ENCODE results near the gene CELF1. TPM values are rescaled to one million over a fixed set of nuclear protein-coding genes. Genes with fewer than 3 reads are reported as not detected.
"Not testable (repeated sequence)": the region's sequence is repeated elsewhere in the genome, so short reads cannot be mapped to it uniquely, and the experiment has no call there.

The CELF1 gene
- total RNA-seq, 1 donor from 2014 or later, result 113 TPM

DNA sequence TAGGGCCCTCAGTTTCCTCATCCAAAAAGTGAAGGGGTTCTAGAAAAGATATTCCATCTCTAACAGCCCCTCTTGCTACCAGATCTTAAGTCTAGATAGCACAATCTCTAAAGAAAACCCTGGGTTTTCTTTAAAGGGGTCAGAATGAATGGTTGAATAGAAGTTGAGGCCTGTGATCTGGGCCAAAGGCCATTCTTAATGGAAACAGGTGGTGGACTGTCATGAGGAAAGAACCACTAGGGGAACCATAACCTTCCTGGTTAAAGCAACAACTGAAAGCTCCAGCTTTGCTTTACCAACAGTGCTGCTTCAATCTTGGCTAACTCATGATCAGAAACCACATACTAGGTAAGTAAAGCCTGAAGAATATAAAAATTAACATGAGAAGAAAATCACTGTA lies 1.8 kb downstream of the CELF1 start:
- intact Hi-C loops (cut with DNase I), result no loop called here
- DNase-seq (ENCODE audit: low spot score) (no peak), ATAC-seq (no peak)

DNA sequence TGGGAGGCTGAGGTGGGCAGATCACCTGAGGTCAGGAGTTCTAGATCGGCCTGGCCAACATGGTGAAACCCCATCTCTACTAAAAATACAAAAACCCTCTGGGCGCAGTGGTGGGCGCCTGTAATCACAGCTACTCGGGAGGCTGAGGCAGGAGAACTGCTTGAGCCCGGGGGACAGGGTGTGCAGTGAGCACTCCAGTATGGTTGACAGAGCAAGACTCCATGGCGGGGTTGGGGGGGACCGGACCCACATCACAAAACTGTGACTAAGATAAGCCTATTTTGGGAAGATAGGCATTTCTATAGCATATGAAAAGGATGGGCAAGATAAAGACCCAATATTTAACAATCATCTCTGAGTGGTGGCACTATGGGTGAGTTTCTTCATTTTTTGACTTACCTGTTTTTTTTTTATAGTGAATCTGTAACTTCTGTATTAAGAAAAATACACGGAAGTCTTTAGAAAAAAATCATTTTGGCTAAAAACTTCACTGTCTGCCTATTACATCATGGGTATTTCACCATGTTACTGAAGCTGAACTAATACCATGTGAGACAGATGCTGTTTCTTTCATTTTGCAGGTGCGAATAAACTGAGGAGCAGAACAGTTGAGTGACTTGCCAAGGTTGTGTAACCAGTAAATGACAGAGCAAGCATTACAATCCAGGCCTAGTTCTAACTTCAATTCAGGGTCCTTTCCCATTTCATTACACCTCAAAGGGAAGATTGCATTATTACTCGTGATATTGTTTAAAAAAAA lies 2.5 kb downstream of the CELF1 start:
- DNase-seq (ENCODE audit: low spot score) (no peak), ATAC-seq (no peak)
- intact Hi-C loops (cut with DNase I), result no loop called here

- ATAC-seq; DNase-seq (ENCODE audit: low spot score); intact Hi-C loops (cut with DNase I): not testable (repeated sequence)
Observed at GRCh38 chr11:47546274-47546673, 6.7 kb downstream of the CELF1 start.

DNA sequence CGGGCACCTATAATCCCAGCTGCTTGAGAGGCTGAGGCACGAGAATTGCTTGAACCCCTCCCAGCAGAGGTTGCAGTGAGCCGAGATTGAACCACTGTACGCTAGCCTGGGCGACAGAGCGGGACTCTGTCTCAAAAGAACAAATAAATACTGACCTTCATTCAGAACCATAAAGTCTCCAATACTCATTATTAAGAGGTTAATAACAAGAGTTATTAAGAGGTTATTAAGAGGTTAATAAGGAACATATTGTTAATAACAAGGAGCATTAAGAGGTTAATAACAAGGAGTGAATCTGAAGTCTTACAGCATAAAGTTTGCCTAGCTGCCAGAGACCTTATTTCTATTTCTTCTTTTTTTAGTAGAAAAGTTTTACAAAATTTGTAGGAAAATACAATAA lies 7.6 kb downstream of the CELF1 start:
- no peak for ATAC-seq

DNA sequence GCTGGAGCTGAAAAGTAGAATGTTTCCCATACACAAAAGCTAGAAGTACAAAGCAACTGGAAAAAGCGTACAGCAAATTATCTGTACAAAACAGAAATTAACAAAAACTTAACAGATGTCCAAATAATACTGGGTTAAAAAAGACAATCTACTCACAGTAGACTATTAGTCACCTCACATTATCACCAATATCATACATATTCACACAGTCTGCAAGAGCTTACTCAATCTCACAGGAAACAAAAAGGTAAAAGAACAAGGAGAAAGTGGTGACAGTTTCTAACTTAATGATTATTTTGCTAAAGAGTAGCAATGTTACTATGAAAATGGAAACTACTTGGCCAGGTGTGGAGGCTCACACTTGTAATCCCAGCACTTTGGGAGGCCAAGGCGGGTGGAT lies 11.9 kb downstream of the CELF1 start:
- no peak for DNase-seq (ENCODE audit: low spot score)
- no peak for ATAC-seq
- intact Hi-C loops (cut with DNase I), result no loop called here

More for the DNA sequence above, 7.6 kb downstream of the CELF1 start:
- no peak for DNase-seq (ENCODE audit: low spot score)
- intact Hi-C loops (cut with DNase I), result no loop called here

DNA sequence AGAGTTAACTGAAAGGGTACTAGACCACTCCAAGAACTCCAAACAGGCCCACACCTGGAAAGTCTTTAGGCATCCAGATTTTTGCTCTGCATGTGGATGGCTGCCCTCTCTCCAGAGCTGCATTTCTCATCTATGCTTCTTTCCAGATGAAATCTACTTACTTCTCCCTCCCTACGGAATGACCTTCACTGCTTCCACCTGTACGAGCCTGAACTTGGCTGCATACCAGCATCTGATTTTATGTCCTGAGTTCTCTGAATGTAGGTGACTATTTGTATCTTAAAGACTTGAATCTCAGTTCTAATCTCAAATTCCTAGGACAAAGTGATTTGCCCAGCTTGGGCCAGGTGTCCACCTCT lies 13.3 kb downstream of the CELF1 start:
- DNase-seq (ENCODE audit: low spot score), result no peak
- intact Hi-C loops (cut with DNase I), result no loop called here
- ATAC-seq, result no peak

- intact Hi-C loops (cut with DNase I), result no loop called here
- ATAC-seq, result no peak
- no peak for DNase-seq (ENCODE audit: low spot score)
Observed at GRCh38 chr11:47538741-47539565, 14.0 kb downstream of the CELF1 start.

DNA sequence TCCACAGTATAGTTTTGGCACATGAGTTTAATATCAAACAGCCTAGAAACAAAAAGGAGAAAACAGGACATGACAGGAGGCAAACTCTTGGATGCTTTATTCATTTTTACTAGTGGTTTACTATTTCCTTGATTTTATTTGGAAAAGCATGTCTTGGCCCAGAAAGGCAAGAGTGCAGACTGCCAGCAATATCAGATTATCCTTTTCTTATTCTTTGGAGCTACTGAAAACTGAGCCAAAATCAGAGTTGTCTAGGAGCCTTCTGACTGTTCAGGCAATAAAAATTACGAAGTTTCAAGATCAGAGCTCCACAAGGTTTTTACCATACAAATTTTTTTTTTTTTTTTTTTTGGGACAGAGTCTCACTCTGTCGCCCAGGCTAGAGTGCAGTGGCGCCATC lies 16.0 kb downstream of the CELF1 start:
- peak; percentile 62 for ATAC-seq
- no peak for DNase-seq (ENCODE audit: low spot score)
- intact Hi-C loops (cut with DNase I), result no loop called here

DNA sequence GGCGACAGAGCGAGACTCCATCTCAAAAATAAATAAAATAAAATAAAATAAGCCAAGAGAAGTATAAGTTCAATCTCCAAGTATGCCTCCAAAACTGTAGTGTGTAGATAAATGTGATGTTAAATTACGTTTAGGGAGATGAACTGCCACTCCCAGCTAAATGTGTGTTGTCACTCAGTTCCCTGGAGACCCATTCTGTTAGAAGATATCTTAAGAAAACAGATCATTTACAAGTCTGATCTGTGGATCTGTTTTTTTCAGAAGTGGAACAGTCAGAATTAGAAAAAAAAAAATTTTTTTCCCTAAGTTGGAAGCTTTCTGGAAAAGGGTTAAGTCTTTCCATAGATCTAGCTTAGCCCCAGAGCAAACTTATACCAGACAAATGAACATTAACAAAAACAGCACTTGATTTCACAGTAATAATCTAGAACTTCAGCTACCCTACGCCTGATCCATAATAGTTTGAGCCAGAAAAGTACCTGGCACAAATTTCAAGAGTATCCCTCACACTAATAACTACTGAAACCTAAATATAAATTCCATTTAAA lies 18.2 kb downstream of the CELF1 start:
- DNase-seq (ENCODE audit: low spot score) (no peak), ATAC-seq (no peak)
- intact Hi-C loops (cut with DNase I), result no loop called here

DNA sequence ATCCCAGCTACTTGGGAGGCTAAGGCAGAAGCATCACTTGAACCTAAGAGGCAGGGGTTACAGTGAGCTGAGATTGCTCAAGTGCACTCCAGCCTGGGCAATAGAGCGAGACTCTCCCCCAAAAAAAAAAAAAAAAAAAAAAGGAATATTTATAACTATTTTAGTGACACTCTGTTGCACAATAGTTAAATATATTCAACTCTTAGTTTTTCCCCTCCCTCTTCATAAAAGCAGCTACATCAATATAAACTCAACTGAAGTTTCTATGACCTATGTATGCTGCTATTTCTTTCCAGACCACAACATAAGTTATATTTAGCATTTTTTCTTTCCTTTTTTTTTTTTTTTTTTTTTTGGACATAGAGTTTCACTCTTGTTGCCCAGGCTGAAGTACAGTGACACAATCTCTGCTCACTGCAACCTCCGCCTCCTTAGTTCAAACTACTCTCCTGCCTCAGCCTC lies 19.2 kb downstream of the CELF1 start:
- no peak for DNase-seq (ENCODE audit: low spot score)
- peak; percentile 9 for ATAC-seq
- intact Hi-C loops (cut with DNase I), result no loop called here

GRCh38 chr11:47532597-47533213 lies 20.2 kb downstream of the CELF1 start:
- intact Hi-C loops (cut with DNase I), result no loop called here
- DNase-seq (ENCODE audit: low spot score) (no peak), ATAC-seq (no peak)

- ATAC-seq, result no peak
- DNase-seq (ENCODE audit: low spot score), result no peak
- intact Hi-C loops (cut with DNase I), result no loop called here
Observed at GRCh38 chr11:47531666-47532065, 21.3 kb downstream of the CELF1 start.

- DNase-seq (ENCODE audit: low spot score); intact Hi-C loops (cut with DNase I); ATAC-seq: not testable (repeated sequence)
Observed at GRCh38 chr11:47530721-47531120, 22.2 kb downstream of the CELF1 start.

DNA sequence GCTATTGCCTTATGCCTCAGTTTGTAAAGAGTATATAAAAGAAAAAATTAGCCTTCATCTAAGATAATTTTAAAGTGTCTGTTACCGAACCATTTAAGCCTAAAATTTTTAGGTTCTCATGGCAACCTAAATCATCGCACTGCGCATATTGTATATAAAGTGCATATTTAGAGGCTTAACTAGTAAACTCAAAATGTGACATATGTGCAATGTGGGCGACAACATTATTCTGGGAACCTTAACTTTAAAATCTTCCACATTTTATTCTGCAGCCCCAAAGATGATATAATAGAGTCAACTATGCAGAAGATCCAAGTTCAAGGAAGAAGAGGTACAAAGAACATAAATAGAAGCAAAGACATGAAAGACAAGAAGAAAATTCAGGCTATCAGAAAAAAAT lies 23.0 kb downstream of the CELF1 start:
- no peak for ATAC-seq
- DNase-seq (ENCODE audit: low spot score), result no peak
- intact Hi-C loops (cut with DNase I), result no loop called here

- intact Hi-C loops (cut with DNase I), result no loop called here
- DNase-seq (ENCODE audit: low spot score), result no peak
- ATAC-seq, result no peak
Observed at GRCh38 chr11:47527186-47527585, 25.7 kb downstream of the CELF1 start.

- ATAC-seq; DNase-seq (ENCODE audit: low spot score); intact Hi-C loops (cut with DNase I): not testable (repeated sequence)
Observed at GRCh38 chr11:47526032-47526431, 26.9 kb downstream of the CELF1 start.

GRCh38 chr11:47524291-47524874 lies 28.5 kb downstream of the CELF1 start:
- intact Hi-C loops (cut with DNase I), result no loop called here
- ATAC-seq (peak; percentile 59), DNase-seq (ENCODE audit: low spot score) (no peak)

- DNase-seq (ENCODE audit: low spot score) (no peak), ATAC-seq (peak; percentile 91)
- intact Hi-C loops (cut with DNase I), result no loop called here
Observed at GRCh38 chr11:47523490-47524225, 29.3 kb downstream of the CELF1 start.

All from sciatic nerve (tissue), 2 donors.